ENCODE results near the gene HOPX. TPM values are rescaled to one million over a fixed set of nuclear protein-coding genes. Genes with fewer than 3 reads are reported as not detected.
"Not testable (repeated sequence)": the region's sequence is repeated elsewhere in the genome, so short reads cannot be mapped to it uniquely, and the experiment has no call there.

HOPX gene
- total RNA-seq, 1 donor from 2014 or later = 0.54 TPM

- no peaks in the 10 kb centered on the region for H3K4me1 Mint-ChIP-seq (ENCODE audit: low read depth, unreplicated experiment)
These were observed 39.5 kb downstream of the HOPX start for GRCh38 chr4:56641494-56642051.

GRCh38 chr4:56640621-56641493 lies 40.2 kb downstream of the HOPX start:
- Mint-ChIP-seq H3K4me3 (ENCODE audit: unreplicated experiment) (no peak overlapping the region), H3K27me3 (ENCODE audit: unreplicated experiment) (peaks cover 3% of the 10 kb centered on the region), H3K27ac (ENCODE audit: unreplicated experiment) (no peak overlapping the region), H3K9me3 (ENCODE audit: unreplicated experiment) (peaks cover 2% of the 10 kb centered on the region), H3K4me1 (ENCODE audit: low read depth, unreplicated experiment) (no peaks in the 10 kb centered on the region), H3K36me3 (ENCODE audit: unreplicated experiment) (peaks cover 4% of the 10 kb centered on the region)
- no peak for TF ChIP-seq CTCF (IDR thresholded peaks at IDR 0.05; ENCODE audit: partially characterized antibody, unreplicated experiment)
- no peak for DNase-seq

More at GRCh38 chr4:56641494-56642051, 39.5 kb downstream of the HOPX start:
- H3K4me3 Mint-ChIP-seq (ENCODE audit: unreplicated experiment) = no peak overlapping the region
- TF ChIP-seq CTCF (IDR thresholded peaks at IDR 0.05; ENCODE audit: partially characterized antibody, unreplicated experiment) = no peak
- no peak for DNase-seq
- H3K27me3 Mint-ChIP-seq (ENCODE audit: unreplicated experiment) = peaks cover 3% of the 10 kb centered on the region
- H3K27ac Mint-ChIP-seq (ENCODE audit: unreplicated experiment) = no peak overlapping the region
- peaks cover 3% of the 10 kb centered on the region for H3K9me3 Mint-ChIP-seq (ENCODE audit: unreplicated experiment)
- peaks cover 4% of the 10 kb centered on the region for H3K36me3 Mint-ChIP-seq (ENCODE audit: unreplicated experiment)

- no peak for DNase-seq
- H3K36me3 Mint-ChIP-seq (ENCODE audit: unreplicated experiment) = peaks cover 8% of the 10 kb centered on the region
- no peaks in the 10 kb centered on the region for H3K4me1 Mint-ChIP-seq (ENCODE audit: low read depth, unreplicated experiment)
- H3K27ac Mint-ChIP-seq (ENCODE audit: unreplicated experiment) = no peak overlapping the region
- no peak overlapping the region for H3K4me3 Mint-ChIP-seq (ENCODE audit: unreplicated experiment)
- TF ChIP-seq CTCF (IDR thresholded peaks at IDR 0.05; ENCODE audit: partially characterized antibody, unreplicated experiment) = no peak
- no peaks in the 10 kb centered on the region for H3K27me3 Mint-ChIP-seq (ENCODE audit: unreplicated experiment)
- peaks cover 5% of the 10 kb centered on the region for H3K9me3 Mint-ChIP-seq (ENCODE audit: unreplicated experiment)
These were observed 43.3 kb downstream of the HOPX start for GRCh38 chr4:56637791-56638190.

GRCh38 chr4:56637154-56637553 lies 43.9 kb downstream of the HOPX start:
- H3K4me1 Mint-ChIP-seq (ENCODE audit: low read depth, unreplicated experiment) = no peaks in the 10 kb centered on the region
- no peak overlapping the region for H3K27ac Mint-ChIP-seq (ENCODE audit: unreplicated experiment)
- TF ChIP-seq CTCF (IDR thresholded peaks at IDR 0.05; ENCODE audit: partially characterized antibody, unreplicated experiment) = no peak
- no peak for DNase-seq
- H3K36me3 Mint-ChIP-seq (ENCODE audit: unreplicated experiment) = peaks cover 8% of the 10 kb centered on the region
- peaks cover 5% of the 10 kb centered on the region for H3K9me3 Mint-ChIP-seq (ENCODE audit: unreplicated experiment)
- no peak overlapping the region for H3K4me3 Mint-ChIP-seq (ENCODE audit: unreplicated experiment)
- no peaks in the 10 kb centered on the region for H3K27me3 Mint-ChIP-seq (ENCODE audit: unreplicated experiment)

- H3K4me3 Mint-ChIP-seq (ENCODE audit: unreplicated experiment); H3K9me3 Mint-ChIP-seq (ENCODE audit: unreplicated experiment); DNase-seq; H3K27ac Mint-ChIP-seq (ENCODE audit: unreplicated experiment); H3K36me3 Mint-ChIP-seq (ENCODE audit: unreplicated experiment); H3K27me3 Mint-ChIP-seq (ENCODE audit: unreplicated experiment); H3K4me1 Mint-ChIP-seq (ENCODE audit: low read depth, unreplicated experiment): not testable (repeated sequence)
These were observed 46.1 kb downstream of the HOPX start for GRCh38 chr4:56634954-56635353.
